ENCODE data around the gene PTPRM. TPM values are rescaled to one million over a fixed set of nuclear protein-coding genes. Genes with fewer than 3 reads are reported as not detected.

The PTPRM gene
- polyA plus RNA-seq, 3 donors = 0.04 to 2.1 (median 0.66) TPM

DNA sequence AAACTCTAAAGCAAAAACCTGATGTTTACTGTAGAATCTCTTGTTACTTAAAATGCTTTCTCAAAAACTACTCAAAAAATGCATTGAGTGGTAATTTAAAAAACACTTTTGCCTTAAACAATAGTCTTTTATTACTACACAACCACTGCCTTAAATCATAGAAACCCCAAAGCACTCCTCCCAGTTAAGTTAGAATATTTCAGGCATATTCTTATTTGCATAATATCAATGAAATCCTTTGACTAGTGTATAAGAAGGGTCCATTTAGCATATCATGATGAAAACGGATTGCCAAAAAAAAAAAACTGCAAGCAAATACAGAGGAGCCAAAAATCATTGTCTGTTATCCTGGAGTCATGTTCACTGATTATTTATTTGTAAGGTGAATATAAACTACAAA lies 119.2 kb downstream of the PTPRM start:
- WGBS (ENCODE audit: insufficient coverage) = no CpG with 5 or more reads among the region's 1 CpG

DNA sequence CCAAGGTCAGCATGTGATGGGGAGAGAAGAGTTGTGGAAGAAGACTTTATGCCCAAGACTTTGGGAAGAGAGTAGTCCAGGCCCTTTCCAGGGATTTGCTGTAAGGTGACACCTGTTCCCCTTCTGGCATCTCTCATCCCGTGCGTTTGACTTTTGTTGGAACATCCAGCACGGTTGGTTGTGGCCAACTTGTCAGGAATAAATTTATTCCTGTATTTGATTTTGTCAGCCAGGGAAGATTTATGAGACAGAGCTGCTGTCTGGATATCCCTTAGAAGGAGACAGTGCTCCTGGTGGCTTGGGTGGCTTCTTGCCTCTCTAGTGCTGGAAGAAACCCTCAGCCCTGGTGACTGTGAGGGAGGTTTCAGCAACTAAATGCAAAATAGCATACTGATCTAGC lies 121.5 kb downstream of the PTPRM start:
- H3K4me3 Mint-ChIP-seq = no peak overlapping the region
- intact Hi-C loops (cut with micrococcal nuclease) = no loop called here
- Histone ChIP-seq H3K4me2 (replicated peaks; ENCODE audit: extremely low read depth, low read length, poor library complexity, severe bottlenecking) (no peak overlapping the region), H4K20me1 (ENCODE audit: insufficient read depth, low read length) (no peaks in the 10 kb centered on the region), H3K27ac (ENCODE audit: low read depth in 1 of 2, low read length in 2 of 2) (no peak overlapping the region), H3K27me3 (ENCODE audit: control insufficient read depth in 2 of 2, insufficient read depth in 2 of 2, low read length in 2 of 2) (no peaks in the 10 kb centered on the region), H3K9me3 (replicated peaks in 1 of 2; ENCODE audit: control insufficient read depth in 1 of 2, insufficient read depth in 1 of 2, low read length in 2 of 2) (no peaks in the 10 kb centered on the region), H3K4me3 (replicated peaks in 1 of 3; ENCODE audit: low read depth in 2 of 3, low read length in 3 of 3) (no peak overlapping the region), H3K79me2 (ENCODE audit: insufficient read depth, low read length) (no peaks in the 10 kb centered on the region), H3K36me3 (replicated peaks in 1 of 2; ENCODE audit: control insufficient read depth in 1 of 2, insufficient read depth in 2 of 2, low read length in 2 of 2) (no peaks in the 10 kb centered on the region), H2AFZ (ENCODE audit: insufficient read depth, low read depth, low read length, poor library complexity, severe bottlenecking) (no peak overlapping the region), H3K9ac (ENCODE audit: insufficient read depth, low read length, poor library complexity, severe bottlenecking) (no peak overlapping the region), H3K4me1 (ENCODE audit: control insufficient read depth in 1 of 2, insufficient read depth in 2 of 2, low read length in 2 of 2) (no peaks in the 10 kb centered on the region)
- H3K9me3 Mint-ChIP-seq = peaks cover 0 to 7% (median 3%) of the 10 kb centered on the region in 7 donors
- H3K27me3 Mint-ChIP-seq (ENCODE audit: low read depth in 3 of 3) = peaks cover 0 to 1% (median 0%) of the 10 kb centered on the region in 3 donors
- no peaks in the 10 kb centered on the region for H3K4me1 Mint-ChIP-seq
- WGBS (ENCODE audit: insufficient coverage) = 85% methylated on average over 3 of the region's 3 CpGs
- TF ChIP-seq, protein P1, sequence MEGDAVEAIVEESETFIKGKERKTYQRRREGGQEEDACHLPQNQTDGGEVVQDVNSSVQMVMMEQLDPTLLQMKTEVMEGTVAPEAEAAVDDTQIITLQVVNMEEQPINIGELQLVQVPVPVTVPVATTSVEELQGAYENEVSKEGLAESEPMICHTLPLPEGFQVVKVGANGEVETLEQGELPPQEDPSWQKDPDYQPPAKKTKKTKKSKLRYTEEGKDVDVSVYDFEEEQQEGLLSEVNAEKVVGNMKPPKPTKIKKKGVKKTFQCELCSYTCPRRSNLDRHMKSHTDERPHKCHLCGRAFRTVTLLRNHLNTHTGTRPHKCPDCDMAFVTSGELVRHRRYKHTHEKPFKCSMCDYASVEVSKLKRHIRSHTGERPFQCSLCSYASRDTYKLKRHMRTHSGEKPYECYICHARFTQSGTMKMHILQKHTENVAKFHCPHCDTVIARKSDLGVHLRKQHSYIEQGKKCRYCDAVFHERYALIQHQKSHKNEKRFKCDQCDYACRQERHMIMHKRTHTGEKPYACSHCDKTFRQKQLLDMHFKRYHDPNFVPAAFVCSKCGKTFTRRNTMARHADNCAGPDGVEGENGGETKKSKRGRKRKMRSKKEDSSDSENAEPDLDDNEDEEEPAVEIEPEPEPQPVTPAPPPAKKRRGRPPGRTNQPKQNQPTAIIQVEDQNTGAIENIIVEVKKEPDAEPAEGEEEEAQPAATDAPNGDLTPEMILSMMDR (IDR thresholded peaks at IDR 0.05) = no peak
- H3K36me3 Mint-ChIP-seq = no peaks in the 10 kb centered on the region
- no peak overlapping the region for H3K27ac Mint-ChIP-seq
- no peak for DNase-seq

More for the DNA sequence above, 119.2 kb downstream of the PTPRM start:
- H3K27ac Mint-ChIP-seq = no peak overlapping the region
- H3K27me3 Mint-ChIP-seq (ENCODE audit: low read depth in 3 of 3) = peaks cover 0 to 2% (median 1%) of the 10 kb centered on the region in 3 donors
- intact Hi-C loops (cut with micrococcal nuclease) = no loop called here
- Histone ChIP-seq H3K4me1 (ENCODE audit: control insufficient read depth in 1 of 2, insufficient read depth in 2 of 2, low read length in 2 of 2) (no peaks in the 10 kb centered on the region), H2AFZ (ENCODE audit: insufficient read depth, low read depth, low read length, poor library complexity, severe bottlenecking) (no peak overlapping the region), H3K4me2 (replicated peaks; ENCODE audit: extremely low read depth, low read length, poor library complexity, severe bottlenecking) (no peak overlapping the region), H3K9ac (ENCODE audit: insufficient read depth, low read length, poor library complexity, severe bottlenecking) (no peak overlapping the region), H3K27me3 (ENCODE audit: control insufficient read depth in 2 of 2, insufficient read depth in 2 of 2, low read length in 2 of 2) (no peaks in the 10 kb centered on the region), H3K36me3 (replicated peaks in 1 of 2; ENCODE audit: control insufficient read depth in 1 of 2, insufficient read depth in 2 of 2, low read length in 2 of 2) (no peaks in the 10 kb centered on the region), H3K27ac (ENCODE audit: low read depth in 1 of 2, low read length in 2 of 2) (no peak overlapping the region), H3K9me3 (replicated peaks in 1 of 2; ENCODE audit: control insufficient read depth in 1 of 2, insufficient read depth in 1 of 2, low read length in 2 of 2) (no peaks in the 10 kb centered on the region), H3K79me2 (ENCODE audit: insufficient read depth, low read length) (no peaks in the 10 kb centered on the region), H3K4me3 (replicated peaks in 1 of 3; ENCODE audit: low read depth in 2 of 3, low read length in 3 of 3) (no peak overlapping the region), H4K20me1 (ENCODE audit: insufficient read depth, low read length) (no peaks in the 10 kb centered on the region)
- H3K9me3 Mint-ChIP-seq = peaks cover 0 to 3% (median 0%) of the 10 kb centered on the region in 7 donors
- DNase-seq = no peak
- H3K36me3 Mint-ChIP-seq = no peaks in the 10 kb centered on the region
- no peak overlapping the region for H3K4me3 Mint-ChIP-seq
- no peaks in the 10 kb centered on the region for H3K4me1 Mint-ChIP-seq
- TF ChIP-seq, protein P1 (IDR thresholded peaks at IDR 0.05) = no peak
